Uterus (tissue), 2 donors: Measurements from ENCODE around the gene EIF5AL1.
"Not testable (repeated sequence)": the region's sequence is repeated elsewhere in the genome, so short reads cannot be mapped to it uniquely, and the experiment has no call there.

Experiments used
- POLR2A ChIP-seq, 2 donors: fragments of 450-650 bp; IDR thresholded peaks; one replicate each; pipeline ENCODE4 v1.6.1; 2016; ENCODE audit warnings: antibody characterized with exemption in 2 of 2, mild to moderate bottlenecking in 1 of 2, moderate library complexity in 1 of 2
- TF ChIP-seq, protein P1 (sequence below), 4 experiments: fragments of 200-600 bp in 2 of 4; fragments of 450-650 bp in 2 of 4; sonication (generic) in 2 of 4; IDR thresholded peaks; one replicate each; pipeline ENCODE4 v1.5.1; 2016 to 2019; ENCODE audit warnings: antibody characterized with exemption in 4 of 4, mild to moderate bottlenecking in 2 of 4, moderate library complexity in 1 of 4

DNA sequence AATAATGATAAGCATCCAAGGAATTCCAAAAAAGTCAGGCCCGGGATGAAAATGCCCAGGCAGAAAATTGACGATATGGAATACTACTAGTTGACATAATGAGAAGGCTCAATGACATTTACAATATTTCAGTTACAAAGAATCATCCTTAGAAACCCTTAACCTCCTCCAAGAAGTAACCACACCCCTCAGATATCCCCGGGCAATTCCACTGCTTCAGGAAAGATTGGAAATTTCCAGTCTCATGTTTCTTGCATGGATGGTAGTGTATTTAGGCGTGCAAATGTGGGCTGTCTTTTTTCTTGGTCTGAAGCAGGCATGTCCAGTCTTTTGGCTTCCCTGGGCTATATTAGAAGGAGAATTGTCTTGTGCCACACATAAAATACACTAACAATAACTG is 5.2 kb downstream of the EIF5AL1 start:
- TF ChIP-seq, protein P1, sequence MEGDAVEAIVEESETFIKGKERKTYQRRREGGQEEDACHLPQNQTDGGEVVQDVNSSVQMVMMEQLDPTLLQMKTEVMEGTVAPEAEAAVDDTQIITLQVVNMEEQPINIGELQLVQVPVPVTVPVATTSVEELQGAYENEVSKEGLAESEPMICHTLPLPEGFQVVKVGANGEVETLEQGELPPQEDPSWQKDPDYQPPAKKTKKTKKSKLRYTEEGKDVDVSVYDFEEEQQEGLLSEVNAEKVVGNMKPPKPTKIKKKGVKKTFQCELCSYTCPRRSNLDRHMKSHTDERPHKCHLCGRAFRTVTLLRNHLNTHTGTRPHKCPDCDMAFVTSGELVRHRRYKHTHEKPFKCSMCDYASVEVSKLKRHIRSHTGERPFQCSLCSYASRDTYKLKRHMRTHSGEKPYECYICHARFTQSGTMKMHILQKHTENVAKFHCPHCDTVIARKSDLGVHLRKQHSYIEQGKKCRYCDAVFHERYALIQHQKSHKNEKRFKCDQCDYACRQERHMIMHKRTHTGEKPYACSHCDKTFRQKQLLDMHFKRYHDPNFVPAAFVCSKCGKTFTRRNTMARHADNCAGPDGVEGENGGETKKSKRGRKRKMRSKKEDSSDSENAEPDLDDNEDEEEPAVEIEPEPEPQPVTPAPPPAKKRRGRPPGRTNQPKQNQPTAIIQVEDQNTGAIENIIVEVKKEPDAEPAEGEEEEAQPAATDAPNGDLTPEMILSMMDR (IDR thresholded peaks at IDR 0.05): not testable (repeated sequence)
- not testable (repeated sequence) for TF ChIP-seq POLR2A (IDR thresholded peaks at IDR 0.05)
